Effector memory CD4-positive, alpha-beta T cell (primary cell): Measurements from ENCODE around the gene ABHD4.

ENCODE experiments used
- DNase-seq, 3 donors: peaks; one replicate each; pipeline ENCODE4 v3.0.0-alpha.2; 2020
- H3K27ac ChIP-seq: 2 replicates; pipeline ENCODE4 v1.7.0; 2013; ENCODE audit warnings: mild to moderate bottlenecking, low read length, moderate library complexity; ENCODE audit not compliant: insufficient read depth, poor library complexity, severe bottlenecking
- H3K27me3 ChIP-seq: replicated peaks from 2 replicates; pipeline ENCODE4 v1.7.0; 2013; ENCODE audit warnings: mild to moderate bottlenecking, low read length; ENCODE audit not compliant: insufficient read depth, control insufficient read depth, poor library complexity, severe bottlenecking
- H3K36me3 ChIP-seq: 2 replicates; pipeline ENCODE4 v1.7.0; 2013; ENCODE audit warnings: mild to moderate bottlenecking, low read length, moderate library complexity; ENCODE audit not compliant: control insufficient read depth, insufficient read depth
- H3K4me1 ChIP-seq: 2 replicates; pipeline ENCODE4 v1.7.0; 2013; ENCODE audit warnings: low read length, mild to moderate bottlenecking; ENCODE audit not compliant: control insufficient read depth, insufficient read depth, poor library complexity, severe bottlenecking
- H3K4me3 ChIP-seq: 2 replicates; pipeline ENCODE4 v1.7.0; 2013; ENCODE audit warnings: low read length, low read depth, mild to moderate bottlenecking; ENCODE audit not compliant: insufficient read depth, poor library complexity, severe bottlenecking
- H3K9me3 ChIP-seq: 2 replicates; pipeline ENCODE4 v1.7.0; 2013; ENCODE audit warnings: mild to moderate bottlenecking, low read length, moderate library complexity; ENCODE audit not compliant: control insufficient read depth

Gene ABHD4

GRCh38 chr14:22600027-22600426 lies 1.9 kb downstream of the ABHD4 start:
- no peak for DNase-seq
- Histone ChIP-seq H3K27me3 (no peaks in the 10 kb centered on the region), H3K4me3 (no peak overlapping the region), H3K4me1 (peaks cover 10% of the 10 kb centered on the region), H3K36me3 (peaks cover 27% of the 10 kb centered on the region), H3K27ac (no peak overlapping the region), H3K9me3 (no peaks in the 10 kb centered on the region)

- H3K27me3 ChIP-seq: no peaks in the 10 kb centered on the region
- H3K4me3 ChIP-seq: no peak overlapping the region
- no peak for DNase-seq
- no peaks in the 10 kb centered on the region for H3K9me3 ChIP-seq
- H3K4me1 ChIP-seq: peaks cover 10% of the 10 kb centered on the region
- H3K36me3 ChIP-seq: peaks cover 41% of the 10 kb centered on the region
- H3K27ac ChIP-seq: no peak overlapping the region
Observed at GRCh38 chr14:22601456-22601855, 3.4 kb downstream of the ABHD4 start.

GRCh38 chr14:22601996-22602395 lies 3.9 kb downstream of the ABHD4 start:
- no peaks in the 10 kb centered on the region for H3K27me3 ChIP-seq
- H3K4me3 ChIP-seq: no peak overlapping the region
- no peaks in the 10 kb centered on the region for H3K9me3 ChIP-seq
- no peak for DNase-seq
- H3K36me3 ChIP-seq: peaks cover 44% of the 10 kb centered on the region
- no peak overlapping the region for H3K27ac ChIP-seq
- peaks cover 10% of the 10 kb centered on the region for H3K4me1 ChIP-seq

- no peaks in the 10 kb centered on the region for H3K27me3 ChIP-seq
Observed at GRCh38 chr14:22602862-22603261, 4.8 kb downstream of the ABHD4 start.

GRCh38 chr14:22606380-22606779 lies 8.3 kb downstream of the ABHD4 start:
- Histone ChIP-seq H3K36me3 (peaks cover 71% of the 10 kb centered on the region), H3K27me3 (no peaks in the 10 kb centered on the region), H3K4me3 (no peak overlapping the region), H3K27ac (no peak overlapping the region), H3K4me1 (no peaks in the 10 kb centered on the region), H3K9me3 (no peaks in the 10 kb centered on the region)
- no peak for DNase-seq

More at GRCh38 chr14:22602862-22603261, 4.8 kb downstream of the ABHD4 start:
- Histone ChIP-seq H3K36me3 (peaks cover 53% of the 10 kb centered on the region), H3K9me3 (no peaks in the 10 kb centered on the region), H3K4me3 (no peak overlapping the region), H3K4me1 (peaks cover 10% of the 10 kb centered on the region), H3K27ac (no peak overlapping the region)
- DNase-seq: no peak

GRCh38 chr14:22607291-22607690 lies 9.2 kb downstream of the ABHD4 start:
- Histone ChIP-seq H3K36me3 (peaks cover 65% of the 10 kb centered on the region), H3K4me1 (no peaks in the 10 kb centered on the region), H3K4me3 (no peak overlapping the region)

GRCh38 chr14:22610931-22611330 lies 12.8 kb downstream of the ABHD4 start:
- DNase-seq: no peak
- Histone ChIP-seq H3K27ac (no peak overlapping the region), H3K4me1 (no peaks in the 10 kb centered on the region), H3K36me3 (peaks cover 37% of the 10 kb centered on the region), H3K9me3 (no peaks in the 10 kb centered on the region), H3K4me3 (no peak overlapping the region), H3K27me3 (no peaks in the 10 kb centered on the region)

More at GRCh38 chr14:22607291-22607690, 9.2 kb downstream of the ABHD4 start:
- Histone ChIP-seq H3K9me3 (no peaks in the 10 kb centered on the region), H3K27me3 (no peaks in the 10 kb centered on the region), H3K27ac (no peak overlapping the region)
- no peak for DNase-seq

- no peaks in the 10 kb centered on the region for H3K4me1 ChIP-seq
- H3K9me3 ChIP-seq: no peaks in the 10 kb centered on the region
- H3K27ac ChIP-seq: no peak overlapping the region
- no peak for DNase-seq
- peaks cover 20% of the 10 kb centered on the region for H3K36me3 ChIP-seq
- H3K27me3 ChIP-seq: no peaks in the 10 kb centered on the region
- H3K4me3 ChIP-seq: no peak overlapping the region
Observed at GRCh38 chr14:22613106-22613695, 15.1 kb downstream of the ABHD4 start.

- Histone ChIP-seq H3K27me3 (no peaks in the 10 kb centered on the region), H3K4me1 (no peaks in the 10 kb centered on the region), H3K27ac (no peak overlapping the region), H3K9me3 (no peaks in the 10 kb centered on the region), H3K36me3 (peaks cover 20% of the 10 kb centered on the region), H3K4me3 (no peak overlapping the region)
- DNase-seq: no peak
Observed at GRCh38 chr14:22613736-22614239, 15.7 kb downstream of the ABHD4 start.

GRCh38 chr14:22614240-22614799 lies 16.2 kb downstream of the ABHD4 start:
- Histone ChIP-seq H3K27ac (no peak overlapping the region), H3K9me3 (no peaks in the 10 kb centered on the region), H3K36me3 (peaks cover 19% of the 10 kb centered on the region), H3K4me1 (no peaks in the 10 kb centered on the region), H3K27me3 (no peaks in the 10 kb centered on the region), H3K4me3 (no peak overlapping the region)
- no peak for DNase-seq
